Posterior vena cava (tissue), 2 donors: ENCODE measurements around the gene ZNF362. TPM values are rescaled to one million over a fixed set of nuclear protein-coding genes. Genes with fewer than 3 reads are reported as not detected.
A peak's percentile ranks its signal among the peaks of the same experiment; 100 is the strongest.
"Not testable (repeated sequence)": the region's sequence is repeated elsewhere in the genome, so short reads cannot be mapped to it uniquely, and the experiment has no call there.

Experiments used
- DNase-seq: peaks from one replicate; pipeline ENCODE4 v3.0.0-alpha.2; 2020; ENCODE audit warnings: low spot score
- intact Hi-C, 2 donors: fragments of 100-400 bp; cut with DNase I; formaldehyde crosslinking; loops; one replicate each; pipeline versions ENCODE4 v1.14.1 to v1.14.2; 2022 to 2023
- total RNA-seq, 2 donors: library from RNA; stranded (reverse); fragmentation: NEBNext Ultra II Directional; extraction: Animal tissue kit (Norgen Biotek cat#: 25700); gene quantifications; one replicate each; pipeline ENCODE4 v1.2.1, GENCODE V29; 2021
- donor health status: DM: yes; HTN: yes; CAD: no.
- donor health status: DM: yes; HTN: yes; CAD: no.

The ZNF362 gene
- total RNA-seq, 2 donors from 2014 or later, result 25.8 to 37.0 TPM

- DNase-seq, result peak; percentile 67
- intact Hi-C loops, result no loop called here
These were observed 19.6 kb downstream of the ZNF362 start for GRCh38 chr1:33275706-33276572.

- DNase-seq, result peak; percentile 72
- intact Hi-C loops, result no loop called here
These were observed 20.4 kb downstream of the ZNF362 start for GRCh38 chr1:33276573-33277298.

GRCh38 chr1:33277488-33278084 is 21.3 kb downstream of the ZNF362 start:
- DNase-seq, result peak; percentile 58
- intact Hi-C loops, result no loop called here

GRCh38 chr1:33280091-33280661 is 23.9 kb downstream of the ZNF362 start:
- peak; percentile 64 for DNase-seq
- intact Hi-C loops, result no loop called here

- DNase-seq, result peak; percentile 74
- intact Hi-C loops, result no loop called here
These were observed 25.4 kb downstream of the ZNF362 start for GRCh38 chr1:33281554-33282303.

GRCh38 chr1:33282791-33283190 is 26.5 kb downstream of the ZNF362 start:
- intact Hi-C loops, result no loop called here
- no peak for DNase-seq

GRCh38 chr1:33284049-33284448 is 27.8 kb downstream of the ZNF362 start:
- no peak for DNase-seq
- intact Hi-C loops, result no loop called here

- intact Hi-C loops, result no loop called here
- no peak for DNase-seq
These were observed 30.3 kb downstream of the ZNF362 start for GRCh38 chr1:33286451-33287185.

- DNase-seq, result no peak
These were observed 31.0 kb downstream of the ZNF362 start for GRCh38 chr1:33287317-33287716.

GRCh38 chr1:33288976-33289857 is 32.9 kb downstream of the ZNF362 start:
- intact Hi-C loops, result loop anchor here in 1 of 2 donors (1.0 kb wide), 1 partner anchor 31 kb away; no protein-coding TSS in a partner anchor
- DNase-seq, result no peak

More at GRCh38 chr1:33287317-33287716, 31.0 kb downstream of the ZNF362 start:
- intact Hi-C loops, result no loop called here

GRCh38 chr1:33289858-33290154 is 33.5 kb downstream of the ZNF362 start:
- intact Hi-C loops, result no loop called here
- no peak for DNase-seq

GRCh38 chr1:33290615-33291014 is 34.3 kb downstream of the ZNF362 start:
- DNase-seq, intact Hi-C loops: not testable (repeated sequence)

GRCh38 chr1:33292726-33293340 is 36.5 kb downstream of the ZNF362 start:
- peak; percentile 79 for DNase-seq
- intact Hi-C loops, result loop anchor here in 1 of 2 donors (1.0 kb wide), 1 partner anchor 29 kb away; no protein-coding TSS in a partner anchor

- intact Hi-C loops, result loop anchor here (5.0 kb wide), 3 partner anchors 43 to 173 kb away; no protein-coding TSS in a partner anchor
- DNase-seq, result peak; percentile 71
These were observed 38.0 kb downstream of the ZNF362 start for GRCh38 chr1:33294071-33295010.

GRCh38 chr1:33295023-33295422 is 38.7 kb downstream of the ZNF362 start:
- intact Hi-C loops, result loop anchor here (5.0 kb wide), 3 partner anchors 42 to 172 kb away; no protein-coding TSS in a partner anchor
- DNase-seq, result peak; percentile 68
